Measurements from ENCODE around the gene DVL1. TPM values are rescaled to one million over a fixed set of nuclear protein-coding genes. Genes with fewer than 3 reads are reported as not detected.

The DVL1 gene
- polyA plus RNA-seq, 1 donor from 2014 or later, result 100 TPM

DNA sequence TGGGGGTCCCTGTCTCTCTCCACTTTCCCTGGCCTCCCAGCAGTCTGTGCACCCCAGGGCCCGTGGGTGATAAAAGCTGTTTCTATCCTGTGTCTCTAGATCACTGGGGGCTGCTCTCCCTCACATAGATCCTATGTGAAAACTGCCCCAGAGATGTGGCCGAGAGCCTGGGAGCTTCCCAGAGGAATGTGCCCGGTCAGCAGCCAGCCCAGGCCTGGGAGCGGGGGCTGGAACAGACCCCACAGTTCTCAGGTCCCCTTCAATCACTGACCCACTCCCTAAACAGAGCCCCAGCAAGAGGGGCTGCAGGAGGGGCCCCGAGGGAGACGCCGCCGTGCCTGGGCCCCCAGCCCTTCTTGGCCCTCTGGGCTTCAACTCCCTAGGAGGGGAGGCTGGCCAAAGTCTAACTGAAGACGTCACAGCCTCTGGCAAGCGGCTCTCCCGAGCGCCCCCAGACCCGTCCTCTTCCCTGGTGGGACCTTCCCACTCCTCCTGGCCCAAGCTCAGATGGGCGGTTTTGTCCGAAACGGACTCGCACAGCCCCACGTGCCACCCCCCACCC is 8.7 kb upstream of the DVL1 start:
- H4K20me1 ChIP-seq (ENCODE audit: insufficient read depth), result no peaks in the 10 kb centered on the region
- H3K4me3 ChIP-seq (ENCODE audit: low read length), result no peak overlapping the region
- no peaks in the 10 kb centered on the region for H3K9me2 ChIP-seq (ENCODE audit: insufficient read depth, low read length)
- no peaks in the 10 kb centered on the region for H3K79me2 ChIP-seq (replicated peaks; ENCODE audit: insufficient read depth, low read length)
- H3F3A ChIP-seq (ENCODE audit: insufficient read depth, low read length, poor library complexity, severe bottlenecking), result no peaks in the 10 kb centered on the region
- H3K27me3 ChIP-seq (ENCODE audit: insufficient read depth, low read depth, low read length), result peaks cover 24% of the 10 kb centered on the region
- no peak overlapping the region for H3K27ac ChIP-seq (ENCODE audit: low read length)
- H3K9me3 ChIP-seq (ENCODE audit: low read length), result no peaks in the 10 kb centered on the region
- no peak for TF ChIP-seq SMC3 (conservative IDR thresholded peaks at IDR 0.05; ENCODE audit: poor library complexity)
- TF ChIP-seq CTCF (IDR thresholded peaks at IDR 0.05; ENCODE audit: poor library complexity, severe bottlenecking), result no peak
- TF ChIP-seq EP300 (conservative IDR thresholded peaks at IDR 0.05; ENCODE audit: poor library complexity, severe bottlenecking), result no peak
- no peaks in the 10 kb centered on the region for H3K36me3 ChIP-seq (ENCODE audit: insufficient read depth, low read length)
- no peak overlapping the region for H3K9ac ChIP-seq (ENCODE audit: low read length)
- H3K4me2 ChIP-seq (ENCODE audit: low read length), result no peak overlapping the region
- H2AFZ ChIP-seq (ENCODE audit: low read depth, low read length), result no peak overlapping the region

DNA sequence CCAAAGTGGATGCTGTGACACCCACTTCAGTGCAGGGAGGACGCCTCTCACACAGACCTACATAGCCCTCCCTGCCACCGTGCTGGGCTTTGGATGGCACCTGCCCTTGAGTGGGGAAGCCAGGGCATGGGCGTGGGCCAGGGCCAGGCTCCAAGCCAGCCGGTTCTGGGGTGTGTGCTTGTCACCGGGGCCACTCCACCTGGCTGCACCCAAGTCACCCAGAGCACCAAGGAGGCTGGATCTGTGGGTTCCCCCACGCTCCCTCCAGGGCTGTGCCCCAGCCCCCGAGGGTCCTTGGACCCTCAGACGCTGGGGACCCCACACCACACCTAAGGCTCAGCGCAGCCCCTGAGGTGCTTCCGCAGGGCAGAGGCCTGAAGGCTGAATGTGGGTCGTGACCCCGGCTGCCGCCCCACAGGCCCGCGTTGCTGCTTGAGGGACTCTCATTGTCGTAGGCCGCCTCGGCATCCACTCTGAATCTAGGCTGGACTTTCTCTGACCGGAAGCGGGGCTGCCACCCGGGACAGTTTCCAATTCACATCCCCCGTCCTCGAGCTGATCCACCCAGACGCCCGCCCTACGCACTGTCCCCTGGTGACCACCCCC is 7.7 kb upstream of the DVL1 start:
- TF ChIP-seq SMC3 (conservative IDR thresholded peaks at IDR 0.05; ENCODE audit: poor library complexity) (no peak), EZH2 (IDR thresholded peaks at IDR 0.05; ENCODE audit: borderline replicate concordance, insufficient read depth, low read length, poor library complexity, severe bottlenecking) (no peak), RAD21 (conservative IDR thresholded peaks at IDR 0.05) (no peak), TAF1 (IDR thresholded peaks at IDR 0.05; ENCODE audit: low read depth) (no peak), EP300 (conservative IDR thresholded peaks at IDR 0.05; ENCODE audit: poor library complexity, severe bottlenecking) (no peak), POLR2AphosphoS5 (IDR thresholded peaks at IDR 0.05) (no peak), MXI1 (conservative IDR thresholded peaks at IDR 0.05; ENCODE audit: poor library complexity, severe bottlenecking) (no peak), CTCF (IDR thresholded peaks at IDR 0.05; ENCODE audit: poor library complexity, severe bottlenecking) (no peak)
- TF ChIP-seq, protein P1, sequence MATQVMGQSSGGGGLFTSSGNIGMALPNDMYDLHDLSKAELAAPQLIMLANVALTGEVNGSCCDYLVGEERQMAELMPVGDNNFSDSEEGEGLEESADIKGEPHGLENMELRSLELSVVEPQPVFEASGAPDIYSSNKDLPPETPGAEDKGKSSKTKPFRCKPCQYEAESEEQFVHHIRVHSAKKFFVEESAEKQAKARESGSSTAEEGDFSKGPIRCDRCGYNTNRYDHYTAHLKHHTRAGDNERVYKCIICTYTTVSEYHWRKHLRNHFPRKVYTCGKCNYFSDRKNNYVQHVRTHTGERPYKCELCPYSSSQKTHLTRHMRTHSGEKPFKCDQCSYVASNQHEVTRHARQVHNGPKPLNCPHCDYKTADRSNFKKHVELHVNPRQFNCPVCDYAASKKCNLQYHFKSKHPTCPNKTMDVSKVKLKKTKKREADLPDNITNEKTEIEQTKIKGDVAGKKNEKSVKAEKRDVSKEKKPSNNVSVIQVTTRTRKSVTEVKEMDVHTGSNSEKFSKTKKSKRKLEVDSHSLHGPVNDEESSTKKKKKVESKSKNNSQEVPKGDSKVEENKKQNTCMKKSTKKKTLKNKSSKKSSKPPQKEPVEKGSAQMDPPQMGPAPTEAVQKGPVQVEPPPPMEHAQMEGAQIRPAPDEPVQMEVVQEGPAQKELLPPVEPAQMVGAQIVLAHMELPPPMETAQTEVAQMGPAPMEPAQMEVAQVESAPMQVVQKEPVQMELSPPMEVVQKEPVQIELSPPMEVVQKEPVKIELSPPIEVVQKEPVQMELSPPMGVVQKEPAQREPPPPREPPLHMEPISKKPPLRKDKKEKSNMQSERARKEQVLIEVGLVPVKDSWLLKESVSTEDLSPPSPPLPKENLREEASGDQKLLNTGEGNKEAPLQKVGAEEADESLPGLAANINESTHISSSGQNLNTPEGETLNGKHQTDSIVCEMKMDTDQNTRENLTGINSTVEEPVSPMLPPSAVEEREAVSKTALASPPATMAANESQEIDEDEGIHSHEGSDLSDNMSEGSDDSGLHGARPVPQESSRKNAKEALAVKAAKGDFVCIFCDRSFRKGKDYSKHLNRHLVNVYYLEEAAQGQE (IDR thresholded peaks at IDR 0.05; ENCODE audit: borderline replicate concordance), result no peak
- H3F3A ChIP-seq (ENCODE audit: insufficient read depth, low read length, poor library complexity, severe bottlenecking), result no peaks in the 10 kb centered on the region
- H3K27me3 ChIP-seq (ENCODE audit: insufficient read depth, low read depth, low read length), result peaks cover 26% of the 10 kb centered on the region
- no peak overlapping the region for H2AFZ ChIP-seq (ENCODE audit: low read depth, low read length)
- no peak overlapping the region for H3K4me3 ChIP-seq (ENCODE audit: low read length)
- no peak overlapping the region for H3K4me2 ChIP-seq (ENCODE audit: low read length)
- no peaks in the 10 kb centered on the region for H4K20me1 ChIP-seq (ENCODE audit: insufficient read depth)
- no peak overlapping the region for H3K27ac ChIP-seq (ENCODE audit: low read length)
- H3K9ac ChIP-seq (ENCODE audit: low read length), result no peak overlapping the region
- no peaks in the 10 kb centered on the region for H3K79me2 ChIP-seq (replicated peaks; ENCODE audit: insufficient read depth, low read length)
- no peaks in the 10 kb centered on the region for H3K9me3 ChIP-seq (ENCODE audit: low read length)
- H3K9me2 ChIP-seq (ENCODE audit: insufficient read depth, low read length), result no peaks in the 10 kb centered on the region
- no peaks in the 10 kb centered on the region for H3K36me3 ChIP-seq (ENCODE audit: insufficient read depth, low read length)
